GM12878 (cell line): ENCODE results near the gene FXYD1. TPM values are rescaled to one million over a fixed set of nuclear protein-coding genes. Genes with fewer than 3 reads are reported as not detected.

Experiments
- ATAC-seq: fragments of 200-7000 bp; cut with Tn5 transposase; 3 replicates; pipeline ENCODE4 v1.9.1; 2020; ENCODE audit warnings: mild to moderate bottlenecking, moderate library complexity
- BruUV-seq: library from RNA; stranded (reverse); fragments of 400-500 nt; replicated peaks from 2 replicates; lab custom pipeline; 2021; lab: Mats Ljungman, UMichigan
- CTCF ChIA-PET: fragments of 300-600 bp; sonication (Branson Sonifier 250); formaldehyde crosslinking; extraction: SDS; loops from one replicate; lab custom pipeline; 2021; ENCODE audit warnings: inconsistent platforms; lab: Yijun Ruan, JAX
- POLR2A ChIA-PET: fragments of 350-600 bp; formaldehyde crosslinking; extraction: SDS; loops from one replicate; lab custom pipeline; 2021; ENCODE audit warnings: inconsistent platforms; lab: Charles Lee
- RAD21 ChIA-PET: fragments of 300-600 bp; sonication (Branson Sonifier 250); formaldehyde crosslinking; loops from one replicate; lab custom pipeline; 2023; ENCODE audit warnings: antibody characterized with exemption; ENCODE audit not compliant: unreplicated experiment; lab: Charles Lee
- SMC1A ChIA-PET: fragments of 300-600 bp; sonication (Branson Sonifier 250); formaldehyde crosslinking; loops from one replicate; lab custom pipeline; 2023; ENCODE audit not compliant: unreplicated experiment, uncharacterized antibody; lab: Charles Lee
- DNase-seq: peaks from one replicate; pipeline ENCODE4 v3.0.0-alpha.2; 2011; ENCODE audit warnings: low read depth, low spot score
- FAIRE-seq: peaks from 3 replicates; lab custom pipeline; 2011; peaks lifted over from hg19 to GRCh38; lab: Jason Lieb, UNC
- H2AFZ ChIP-seq: 2 replicates; pipeline ENCODE4 v1.6.0; 2011; ENCODE audit warnings: low read depth, low read length, control low read depth; ENCODE audit not compliant: control insufficient read depth
- H3K27ac ChIP-seq: 2 replicates; pipeline ENCODE4 v1.5.1; 2011; ENCODE audit warnings: control low read depth; ENCODE audit not compliant: control insufficient read depth, insufficient read depth
- H3K27me3 ChIP-seq, 2 experiments: replicated peaks in 1 of 2; 2 replicates each; pipeline versions ENCODE4 v1.6.0 to v1.6.1; 2011; ENCODE audit warnings: low read length in 1 of 2; ENCODE audit not compliant: control insufficient read depth in 2 of 2, insufficient read depth in 2 of 2
- H3K36me3 ChIP-seq, 2 experiments: 2 replicates each; pipeline ENCODE4 v1.5.1; 2011; ENCODE audit warnings: low read length in 1 of 2; ENCODE audit not compliant: control insufficient read depth in 2 of 2, insufficient read depth in 2 of 2
- H3K4me1 ChIP-seq: 2 replicates; pipeline ENCODE4 v1.6.1; 2011; ENCODE audit warnings: mild to moderate bottlenecking, low read length, moderate library complexity, mixed read lengths; ENCODE audit not compliant: control insufficient read depth, insufficient read depth
- H3K4me2 ChIP-seq: 2 replicates; pipeline ENCODE4 v1.6.0; 2011; ENCODE audit warnings: control low read depth; ENCODE audit not compliant: control insufficient read depth, insufficient read depth
- H3K4me3 ChIP-seq: fragments of 200-600 bp; sonication (generic); 2 replicates; pipeline ENCODE4 v1.5.1; 2016
- H3K79me2 ChIP-seq: 2 replicates; pipeline ENCODE4 v1.6.0; 2011; ENCODE audit warnings: low read length; ENCODE audit not compliant: control insufficient read depth, insufficient read depth
- H3K9ac ChIP-seq: 2 replicates; pipeline ENCODE4 v1.8.0; 2011; ENCODE audit warnings: low read length, control low read depth, mixed read lengths; ENCODE audit not compliant: control insufficient read depth, insufficient read depth
- H3K9me3 ChIP-seq: replicated peaks from 3 replicates; pipeline ENCODE4 v1.5.1; 2011; ENCODE audit warnings: mild to moderate bottlenecking, low read length; ENCODE audit not compliant: control insufficient read depth, insufficient read depth
- H4K20me1 ChIP-seq: 2 replicates; pipeline ENCODE4 v1.6.0; 2011; ENCODE audit not compliant: control insufficient read depth, insufficient read depth
- HDAC6 ChIP-seq: fragments of 200-600 bp; sonication (generic); IDR thresholded peaks from one replicate; pipeline ENCODE4 v1.8.0; 2017; ENCODE audit warnings: antibody characterized with exemption; ENCODE audit not compliant: unreplicated experiment
- KLF5 ChIP-seq: fragments of 450-650 bp; IDR thresholded peaks from 2 replicates; pipeline ENCODE4 v1.6.1; 2014; ENCODE audit warnings: mild to moderate bottlenecking; ENCODE audit not compliant: partially characterized antibody
- LARP7 ChIP-seq: fragments of 450-650 bp; IDR thresholded peaks from 2 replicates; pipeline ENCODE4 v1.6.1; 2017; ENCODE audit warnings: mild to moderate bottlenecking
- ZNF622 ChIP-seq: fragments of 450-650 bp; IDR thresholded peaks from 2 replicates; pipeline ENCODE4 v1.6.1; 2017; ENCODE audit warnings: mild to moderate bottlenecking, inconsistent platforms
- WGBS: methylation state at CpG from one replicate; pipeline ENCODE4 v1.1.6; 2016; ENCODE audit warnings: low lambda C conversion rate; ENCODE audit not compliant: insufficient replicate concordance, insufficient coverage; ENCODE audit errors: missing lambda C conversion rate; 5-methylcytosine and 5-hydroxymethylcytosine counted together
- in situ Hi-C: fragments of 300-500 bp; cut with MboI; formaldehyde crosslinking; loops from 9 replicates; pipeline ENCODE4 v1.14.3; 2018; ENCODE audit warnings: mixed read lengths
- intact Hi-C: fragments of 100-400 bp; cut with micrococcal nuclease; formaldehyde crosslinking; loops from one replicate; pipeline ENCODE4 v1.14.2; 2022; ENCODE audit not compliant: unreplicated experiment
- polyA plus RNA-seq, 11 experiments: library from polyadenylated mRNA; depleted of rRNA in 4 of 11; unstranded in 6 of 11; stranded (reverse) in 5 of 11; fragments of >200 nt; fragmentation: Nextera tagmentation in 4 of 11; fragmentation: Illumina TruSeq in 1 of 11; extraction: Ambion mirVana in 4 of 11; extraction: Trizol in 1 of 11; gene quantifications; 1 replicate in 1 of 11; 2 replicates in 10 of 11; pipeline versions ENCODE4 v1.2.1 to v1.2.3, GENCODE V29; 2011 to 2016; ENCODE audit warnings: inconsistent platforms in 2 of 11, missing spikeins in 2 of 11, low read depth in 1 of 11
- total RNA-seq, 4 experiments: library from RNA; depleted of rRNA in 3 of 4; stranded (reverse); fragments of >200 nt in 3 of 4; fragmentation: Illumina TruSeq in 1 of 4; extraction: Trizol in 1 of 4; gene quantifications; 2 replicates each; pipeline versions ENCODE4 v1.2.1 to v1.2.3, GENCODE V29; 2013 to 2021
- TF ChIP-seq, protein P1 (sequence below): fragments of 450-650 bp; IDR thresholded peaks from 2 replicates; pipeline ENCODE4 v1.6.1; 2018; ENCODE audit warnings: mild to moderate bottlenecking, low read depth, moderate library complexity; ENCODE audit not compliant: partially characterized antibody
- TF ChIP-seq, protein P2 (sequence below), 3 experiments: IDR thresholded peaks in 2 of 3; conservative IDR thresholded peaks in 1 of 3; 2 replicates each; pipeline ENCODE4 v1.5.1; 2011; ENCODE audit warnings: low read depth in 3 of 3, low read length in 3 of 3, mild to moderate bottlenecking in 3 of 3, control low read depth in 2 of 3, moderate library complexity in 2 of 3, inconsistent platforms in 1 of 3, mixed read lengths in 1 of 3; ENCODE audit not compliant: control insufficient read depth in 2 of 3, insufficient read depth in 1 of 3; ENCODE audit errors: extremely low read depth in 1 of 3

Gene FXYD1
- total and polyA plus RNA-seq, 10 of the 15 experiments (the other 5 are each of a cell fraction or from before 2014, with no cell fraction given) = 0.34 to 1.2 (median 0.49) TPM; not detected in 4

DNA sequence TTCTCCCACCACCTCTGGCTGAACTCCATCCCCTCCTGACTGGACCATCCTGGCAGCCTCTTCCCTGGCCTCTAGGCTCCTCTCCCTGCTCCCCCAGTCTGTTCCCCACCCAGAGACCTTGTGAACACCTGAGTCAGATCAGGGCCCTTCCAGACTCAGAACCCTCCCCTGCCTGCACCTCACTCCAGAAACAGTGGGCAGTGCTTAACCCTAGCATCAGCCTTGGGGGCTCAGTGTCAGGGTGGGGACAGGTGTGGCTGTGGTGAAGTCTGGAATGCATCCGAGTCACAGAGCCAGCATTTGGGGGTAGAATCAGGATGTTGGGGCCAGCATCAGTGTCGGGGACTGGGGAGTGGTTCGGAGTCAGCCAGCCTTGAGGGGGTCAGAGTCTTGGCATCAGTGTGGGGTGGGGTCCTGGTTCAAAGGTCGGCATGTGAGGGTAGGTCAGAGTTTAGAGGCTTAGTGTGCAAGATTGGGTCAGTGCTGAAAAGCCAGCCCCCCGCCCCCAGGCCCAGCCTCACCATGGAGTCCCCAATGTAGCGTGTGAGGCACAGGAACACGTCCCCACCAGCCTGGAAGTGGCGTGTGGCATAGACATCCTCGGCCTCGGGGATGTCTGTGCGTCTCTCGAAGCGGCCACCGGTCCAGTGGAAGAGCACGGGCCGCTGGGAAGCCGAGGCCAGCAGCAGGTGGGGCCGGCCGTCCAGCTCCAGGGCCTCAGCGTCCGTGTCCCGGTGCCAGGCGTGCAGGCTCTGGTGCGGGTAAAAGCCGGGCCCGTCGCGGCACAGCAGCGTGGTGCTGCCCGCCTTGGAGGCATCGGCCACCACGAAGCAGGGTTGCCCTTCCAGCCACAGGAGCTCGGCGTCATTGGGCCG, 12.6 kb upstream of the FXYD1 start (continued):
- TF ChIP-seq KLF5 (no peak), LARP7 (no peak)
- TF ChIP-seq, protein P1, sequence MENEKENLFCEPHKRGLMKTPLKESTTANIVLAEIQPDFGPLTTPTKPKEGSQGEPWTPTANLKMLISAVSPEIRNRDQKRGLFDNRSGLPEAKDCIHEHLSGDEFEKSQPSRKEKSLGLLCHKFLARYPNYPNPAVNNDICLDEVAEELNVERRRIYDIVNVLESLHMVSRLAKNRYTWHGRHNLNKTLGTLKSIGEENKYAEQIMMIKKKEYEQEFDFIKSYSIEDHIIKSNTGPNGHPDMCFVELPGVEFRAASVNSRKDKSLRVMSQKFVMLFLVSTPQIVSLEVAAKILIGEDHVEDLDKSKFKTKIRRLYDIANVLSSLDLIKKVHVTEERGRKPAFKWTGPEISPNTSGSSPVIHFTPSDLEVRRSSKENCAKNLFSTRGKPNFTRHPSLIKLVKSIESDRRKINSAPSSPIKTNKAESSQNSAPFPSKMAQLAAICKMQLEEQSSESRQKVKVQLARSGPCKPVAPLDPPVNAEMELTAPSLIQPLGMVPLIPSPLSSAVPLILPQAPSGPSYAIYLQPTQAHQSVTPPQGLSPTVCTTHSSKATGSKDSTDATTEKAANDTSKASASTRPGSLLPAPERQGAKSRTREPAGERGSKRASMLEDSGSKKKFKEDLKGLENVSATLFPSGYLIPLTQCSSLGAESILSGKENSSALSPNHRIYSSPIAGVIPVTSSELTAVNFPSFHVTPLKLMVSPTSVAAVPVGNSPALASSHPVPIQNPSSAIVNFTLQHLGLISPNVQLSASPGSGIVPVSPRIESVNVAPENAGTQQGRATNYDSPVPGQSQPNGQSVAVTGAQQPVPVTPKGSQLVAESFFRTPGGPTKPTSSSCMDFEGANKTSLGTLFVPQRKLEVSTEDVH = no peak

DNA sequence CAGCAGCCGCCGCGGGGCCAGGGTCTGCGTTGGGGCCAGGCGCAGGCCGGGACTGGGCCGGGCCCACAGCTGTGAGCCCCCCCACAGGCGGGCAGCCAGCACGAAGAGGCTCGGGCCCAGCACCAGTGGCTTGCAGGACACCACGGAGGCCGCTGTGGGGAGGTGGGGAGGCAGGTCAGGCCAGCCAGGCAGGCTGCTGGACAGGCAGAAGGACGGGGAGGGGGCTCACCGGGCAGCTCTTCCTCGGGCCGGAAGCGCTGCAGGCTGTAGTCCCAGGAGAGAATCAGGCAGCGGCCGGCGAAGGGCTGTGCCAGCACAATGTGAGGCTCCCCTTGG, 12.0 kb upstream of the FXYD1 start:
- TF ChIP-seq ZNF622 = no peak
- TF ChIP-seq, protein P2, sequence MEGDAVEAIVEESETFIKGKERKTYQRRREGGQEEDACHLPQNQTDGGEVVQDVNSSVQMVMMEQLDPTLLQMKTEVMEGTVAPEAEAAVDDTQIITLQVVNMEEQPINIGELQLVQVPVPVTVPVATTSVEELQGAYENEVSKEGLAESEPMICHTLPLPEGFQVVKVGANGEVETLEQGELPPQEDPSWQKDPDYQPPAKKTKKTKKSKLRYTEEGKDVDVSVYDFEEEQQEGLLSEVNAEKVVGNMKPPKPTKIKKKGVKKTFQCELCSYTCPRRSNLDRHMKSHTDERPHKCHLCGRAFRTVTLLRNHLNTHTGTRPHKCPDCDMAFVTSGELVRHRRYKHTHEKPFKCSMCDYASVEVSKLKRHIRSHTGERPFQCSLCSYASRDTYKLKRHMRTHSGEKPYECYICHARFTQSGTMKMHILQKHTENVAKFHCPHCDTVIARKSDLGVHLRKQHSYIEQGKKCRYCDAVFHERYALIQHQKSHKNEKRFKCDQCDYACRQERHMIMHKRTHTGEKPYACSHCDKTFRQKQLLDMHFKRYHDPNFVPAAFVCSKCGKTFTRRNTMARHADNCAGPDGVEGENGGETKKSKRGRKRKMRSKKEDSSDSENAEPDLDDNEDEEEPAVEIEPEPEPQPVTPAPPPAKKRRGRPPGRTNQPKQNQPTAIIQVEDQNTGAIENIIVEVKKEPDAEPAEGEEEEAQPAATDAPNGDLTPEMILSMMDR (IDR thresholded peaks at IDR 0.05 in 2 of 3, conservative IDR thresholded peaks at IDR 0.05 in 1 of 3; ENCODE audit: control insufficient read depth in 2 of 3, extremely low read depth in 1 of 3, insufficient read depth in 1 of 3, low read depth in 3 of 3, low read length in 3 of 3) = no peak
- TF ChIP-seq HDAC6 = no peak
- in situ Hi-C loops = no loop called here
- Histone ChIP-seq H3K36me3 (no peaks in the 10 kb centered on the region), H3K4me2 (no peak overlapping the region), H3K27me3 (no peaks in the 10 kb centered on the region), H3K4me3 (no peak overlapping the region), H3K4me1 (peaks cover 12% of the 10 kb centered on the region), H3K9me3 (no peaks in the 10 kb centered on the region), H3K79me2 (no peaks in the 10 kb centered on the region), H3K27ac (no peak overlapping the region), H3K9ac (no peak overlapping the region), H4K20me1 (no peaks in the 10 kb centered on the region), H2AFZ (no peak overlapping the region)
- intact Hi-C loops = no loop called here
- SMC1A ChIA-PET = no interaction called here
- WGBS = 75% methylated on average over 20 of the region's 20 CpGs
- no peak for FAIRE-seq
- BruUV-seq = no TSS peak
- ATAC-seq = no peak
- CTCF ChIA-PET = interaction anchor here (0.6 to 1.9 kb wide), 3 partner anchors 10 to 256 kb away, joined by 3 to 10 read pairs (median 4); partner anchors contain the start of gene LGI4
- RAD21 ChIA-PET = no interaction called here
- POLR2A ChIA-PET = no interaction called here
- no peak for DNase-seq
